NCI-H2227 treated with DMSO at 0.1 percent for 48 hours (cell line): ENCODE results near the gene LRRC8D.
A peak's percentile ranks its signal among the peaks of the same experiment; 100 is the strongest.

ENCODE experiments used
- DNase-seq: peaks from one replicate; lab custom pipeline; 2025; lab: John Stamatoyannopoulos, UW

The LRRC8D gene

GRCh38 chr1:89833183-89834082 lies 12.6 kb downstream of the LRRC8D start:
- no peak for DNase-seq

- DNase-seq, result no peak
Measured at GRCh38 chr1:89834083-89834704, 13.4 kb downstream of the LRRC8D start.

GRCh38 chr1:89836252-89837035 lies 15.6 kb downstream of the LRRC8D start:
- DNase-seq, result no peak

GRCh38 chr1:89837036-89837481 lies 16.2 kb downstream of the LRRC8D start:
- no peak for DNase-seq

- DNase-seq, result no peak
Measured at GRCh38 chr1:89837510-89837909, 16.7 kb downstream of the LRRC8D start.

GRCh38 chr1:89839516-89839915 lies 18.7 kb downstream of the LRRC8D start:
- no peak for DNase-seq

- no peak for DNase-seq
Measured at GRCh38 chr1:89841507-89841906, 20.7 kb downstream of the LRRC8D start.

- DNase-seq, result peak; percentile 50
Measured at GRCh38 chr1:89842567-89843272, 21.9 kb downstream of the LRRC8D start.

GRCh38 chr1:89843273-89844130 lies 22.7 kb downstream of the LRRC8D start:
- peak; percentile 63 for DNase-seq

GRCh38 chr1:89844241-89844807 lies 23.5 kb downstream of the LRRC8D start:
- no peak for DNase-seq

GRCh38 chr1:89844860-89845259 lies 24.0 kb downstream of the LRRC8D start:
- DNase-seq, result no peak

- DNase-seq, result no peak
Measured at GRCh38 chr1:89847191-89847729, 26.4 kb downstream of the LRRC8D start.

- no peak for DNase-seq
Measured at GRCh38 chr1:89850844-89851415, 30.1 kb downstream of the LRRC8D start.

GRCh38 chr1:89854140-89854539 lies 33.3 kb downstream of the LRRC8D start:
- no peak for DNase-seq

GRCh38 chr1:89855413-89856123 lies 34.7 kb downstream of the LRRC8D start:
- no peak for DNase-seq

GRCh38 chr1:89863165-89863830 lies 42.5 kb downstream of the LRRC8D start:
- no peak for DNase-seq

- DNase-seq, result no peak
Measured at GRCh38 chr1:89865498-89866382, 44.9 kb downstream of the LRRC8D start.

GRCh38 chr1:89866568-89866967 lies 45.7 kb downstream of the LRRC8D start:
- no peak for DNase-seq
